Caco-2 (cell line): ENCODE data around the gene AAMP. TPM values are rescaled to one million over a fixed set of nuclear protein-coding genes. Genes with fewer than 3 reads are reported as not detected.

Source experiments
- BruUV-seq: library from RNA; stranded (reverse); fragments of 400-500 nt; replicated peaks from 2 replicates; lab custom pipeline; 2021; lab: Mats Ljungman, UMichigan
- CTCF ChIA-PET: fragments of 300-600 bp; sonication (Branson Sonifier 250); formaldehyde crosslinking; loops from one replicate; lab custom pipeline; 2022; ENCODE audit warnings: antibody characterized with exemption; lab: Charles Lee
- POLR2A ChIA-PET: fragments of 300-600 bp; sonication (Branson Sonifier 250); formaldehyde crosslinking; loops from one replicate; lab custom pipeline; 2022; ENCODE audit warnings: antibody characterized with exemption; lab: Charles Lee
- DNase-seq, 2 experiments: peaks; one replicate each; pipeline versions ENCODE4 v3.0.0 to v3.0.0-alpha.2; 2020 to 2022
- H3K27me3 ChIP-seq: replicated peaks from 2 replicates; pipeline ENCODE4 v1.6.0; 2011; ENCODE audit warnings: low read length; ENCODE audit not compliant: control insufficient read depth, insufficient read depth
- H3K36me3 ChIP-seq: 2 replicates; pipeline ENCODE4 v1.5.1; 2011; ENCODE audit warnings: low read length; ENCODE audit not compliant: control insufficient read depth, insufficient read depth
- H3K4me1 ChIP-seq: fragments of 250-450 bp; sonication (Bioruptor Pico); 2 replicates; pipeline ENCODE4 v1.5.1; 2020; ENCODE audit warnings: mild to moderate bottlenecking
- H3K4me3 ChIP-seq: 2 replicates; pipeline ENCODE4 v1.5.1; 2011; ENCODE audit warnings: low read depth, mild to moderate bottlenecking, control low read depth, low read length
- H3K9me3 ChIP-seq: fragments of 250-450 bp; sonication (Bioruptor Pico); 2 replicates; pipeline ENCODE4 v1.5.1; 2020; ENCODE audit warnings: mild to moderate bottlenecking, moderate library complexity
- H3K27ac Mint-ChIP-seq: one replicate; pipeline ENCODE4 v1.8.0; 2022; ENCODE audit warnings: mixed read lengths; ENCODE audit not compliant: unreplicated experiment
- H3K27me3 Mint-ChIP-seq: one replicate; pipeline ENCODE4 v1.8.0; 2022; ENCODE audit warnings: mixed read lengths; ENCODE audit not compliant: insufficient read depth, unreplicated experiment
- H3K36me3 Mint-ChIP-seq: one replicate; pipeline ENCODE4 v1.8.0; 2022; ENCODE audit warnings: mild to moderate bottlenecking, mixed read lengths; ENCODE audit not compliant: insufficient read depth, unreplicated experiment
- H3K4me1 Mint-ChIP-seq: one replicate; pipeline ENCODE4 v1.8.0; 2022; ENCODE audit warnings: low read depth, mixed read lengths; ENCODE audit not compliant: unreplicated experiment
- H3K4me3 Mint-ChIP-seq: one replicate; pipeline ENCODE4 v1.8.0; 2022; ENCODE audit warnings: mild to moderate bottlenecking, moderate library complexity, mixed read lengths; ENCODE audit not compliant: unreplicated experiment
- H3K9me3 Mint-ChIP-seq: one replicate; pipeline ENCODE4 v1.8.0; 2022; ENCODE audit warnings: mixed read lengths; ENCODE audit not compliant: unreplicated experiment
- CTCF ChIP-seq, 2 experiments: fragments of 200-600 bp in 1 of 2; IDR thresholded peaks; 1 replicate in 1 of 2; 2 replicates in 1 of 2; pipeline versions ENCODE4 v1.5.1 to v1.8.0; 2011 to 2022; ENCODE audit warnings: antibody characterized with exemption in 1 of 2, control low read depth in 1 of 2, inconsistent platforms in 1 of 2, low read depth in 1 of 2, low read length in 1 of 2, mild to moderate bottlenecking in 1 of 2, moderate library complexity in 1 of 2; ENCODE audit not compliant: insufficient read depth in 1 of 2, severe bottlenecking in 1 of 2, unreplicated experiment in 1 of 2
- intact Hi-C: fragments of 100-400 bp; cut with micrococcal nuclease; formaldehyde crosslinking; loops from one replicate; pipeline ENCODE4 v1.10.0; 2022; ENCODE audit not compliant: unreplicated experiment
- total RNA-seq: library from RNA; stranded (reverse); gene quantifications from 2 replicates; pipeline ENCODE4 v1.2.3, GENCODE V29; 2022

Gene AAMP
- total RNA-seq, 1 experiment from 2014 or later: 125 TPM

- Histone ChIP-seq H3K4me3 (no peak overlapping the region), H3K27me3 (no peaks in the 10 kb centered on the region), H3K36me3 (peaks cover 1% of the 10 kb centered on the region; the same call in 1 of the 2 replicates), H3K4me1 (peaks cover 93% of the 10 kb centered on the region), H3K9me3 (no peaks in the 10 kb centered on the region)
- H3K4me1 Mint-ChIP-seq: peaks cover 59% of the 10 kb centered on the region
- peak overlapping the region; percentile 97 for H3K27ac Mint-ChIP-seq
- H3K36me3 Mint-ChIP-seq: peaks cover 65% of the 10 kb centered on the region
- peak; percentile 91 to 95 for DNase-seq
- H3K27me3 Mint-ChIP-seq: no peaks in the 10 kb centered on the region
- no TSS peak for BruUV-seq
- no peak for TF ChIP-seq CTCF (IDR thresholded peaks at IDR 0.05; ENCODE audit: insufficient read depth in 1 of 2, low read depth in 1 of 2, low read length in 1 of 2, severe bottlenecking in 1 of 2, unreplicated experiment in 1 of 2)
- peak overlapping the region; percentile 68 for H3K4me3 Mint-ChIP-seq
- CTCF ChIA-PET: interaction anchor here (1.0 to 11.4 kb wide), 5 partner anchors 9 to 109 kb away, joined by 3 to 121 read pairs (median 8); partner anchors contain the start of genes AAMP and PNKD
- intact Hi-C loops: loop anchor here (1.0 kb wide), 1 partner anchor 15 kb away; no protein-coding TSS in a partner anchor
- no peaks in the 10 kb centered on the region for H3K9me3 Mint-ChIP-seq
- POLR2A ChIA-PET: interaction anchor here (0.7 to 1.4 kb wide), 9 partner anchors 7 to 111 kb away, joined by 3 to 20 read pairs (median 6); partner anchors contain the start of genes AAMP, ARPC2 and PNKD
These were observed 16.9 kb upstream of the AAMP start for GRCh38 chr2:218286570-218287459.

- H3K36me3 ChIP-seq: peaks cover 1% of the 10 kb centered on the region; the same call in 1 of the 2 replicates
- CTCF ChIA-PET: interaction anchor here (11.4 kb wide), 1 partner anchor 13 kb away, joined by 121 read pairs; the partner anchor contains the start of genes AAMP and PNKD
- H3K4me3 Mint-ChIP-seq: peak overlapping the region; percentile 11
These were observed 15.7 kb upstream of the AAMP start for GRCh38 chr2:218285604-218286003.

More at GRCh38 chr2:218285604-218286003, 15.7 kb upstream of the AAMP start:
- TF ChIP-seq CTCF (IDR thresholded peaks at IDR 0.05; ENCODE audit: insufficient read depth in 1 of 2, low read depth in 1 of 2, low read length in 1 of 2, severe bottlenecking in 1 of 2, unreplicated experiment in 1 of 2): no peak
- peaks cover 74% of the 10 kb centered on the region for H3K36me3 Mint-ChIP-seq
- peaks cover 86% of the 10 kb centered on the region for H3K4me1 ChIP-seq
- H3K4me3 ChIP-seq: no peak overlapping the region
- no peaks in the 10 kb centered on the region for H3K9me3 Mint-ChIP-seq
- POLR2A ChIA-PET: interaction anchor here (1.3 kb wide), 1 partner anchor 8 kb away, joined by 6 read pairs; no protein-coding TSS in a partner anchor
- H3K4me1 Mint-ChIP-seq: peaks cover 58% of the 10 kb centered on the region
- DNase-seq: no peak
- intact Hi-C loops: no loop called here
- no peaks in the 10 kb centered on the region for H3K27me3 ChIP-seq
- H3K27ac Mint-ChIP-seq: peak overlapping the region; percentile 97
- no peaks in the 10 kb centered on the region for H3K27me3 Mint-ChIP-seq
- no peaks in the 10 kb centered on the region for H3K9me3 ChIP-seq
- BruUV-seq: no TSS peak
